ENCODE measurements around the gene ADCY10. TPM values are rescaled to one million over a fixed set of nuclear protein-coding genes. Genes with fewer than 3 reads are reported as not detected.
A peak's percentile ranks its signal among the peaks of the same experiment; 100 is the strongest.

The ADCY10 gene, protein sequence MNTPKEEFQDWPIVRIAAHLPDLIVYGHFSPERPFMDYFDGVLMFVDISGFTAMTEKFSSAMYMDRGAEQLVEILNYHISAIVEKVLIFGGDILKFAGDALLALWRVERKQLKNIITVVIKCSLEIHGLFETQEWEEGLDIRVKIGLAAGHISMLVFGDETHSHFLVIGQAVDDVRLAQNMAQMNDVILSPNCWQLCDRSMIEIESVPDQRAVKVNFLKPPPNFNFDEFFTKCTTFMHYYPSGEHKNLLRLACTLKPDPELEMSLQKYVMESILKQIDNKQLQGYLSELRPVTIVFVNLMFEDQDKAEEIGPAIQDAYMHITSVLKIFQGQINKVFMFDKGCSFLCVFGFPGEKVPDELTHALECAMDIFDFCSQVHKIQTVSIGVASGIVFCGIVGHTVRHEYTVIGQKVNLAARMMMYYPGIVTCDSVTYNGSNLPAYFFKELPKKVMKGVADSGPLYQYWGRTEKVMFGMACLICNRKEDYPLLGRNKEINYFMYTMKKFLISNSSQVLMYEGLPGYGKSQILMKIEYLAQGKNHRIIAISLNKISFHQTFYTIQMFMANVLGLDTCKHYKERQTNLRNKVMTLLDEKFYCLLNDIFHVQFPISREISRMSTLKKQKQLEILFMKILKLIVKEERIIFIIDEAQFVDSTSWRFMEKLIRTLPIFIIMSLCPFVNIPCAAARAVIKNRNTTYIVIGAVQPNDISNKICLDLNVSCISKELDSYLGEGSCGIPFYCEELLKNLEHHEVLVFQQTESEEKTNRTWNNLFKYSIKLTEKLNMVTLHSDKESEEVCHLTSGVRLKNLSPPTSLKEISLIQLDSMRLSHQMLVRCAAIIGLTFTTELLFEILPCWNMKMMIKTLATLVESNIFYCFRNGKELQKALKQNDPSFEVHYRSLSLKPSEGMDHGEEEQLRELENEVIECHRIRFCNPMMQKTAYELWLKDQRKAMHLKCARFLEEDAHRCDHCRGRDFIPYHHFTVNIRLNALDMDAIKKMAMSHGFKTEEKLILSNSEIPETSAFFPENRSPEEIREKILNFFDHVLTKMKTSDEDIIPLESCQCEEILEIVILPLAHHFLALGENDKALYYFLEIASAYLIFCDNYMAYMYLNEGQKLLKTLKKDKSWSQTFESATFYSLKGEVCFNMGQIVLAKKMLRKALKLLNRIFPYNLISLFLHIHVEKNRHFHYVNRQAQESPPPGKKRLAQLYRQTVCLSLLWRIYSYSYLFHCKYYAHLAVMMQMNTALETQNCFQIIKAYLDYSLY (N-terminal part only)
- 0.49 TPM for polyA plus RNA-seq

- H3K36me3 Mint-ChIP-seq = peaks cover 10% of the 10 kb centered on the region
- no peak within 1 kb of the TSS for H3K4me3 Mint-ChIP-seq
- no peak within 1 kb of the TSS for H3K27ac Mint-ChIP-seq
- H3K4me1 Mint-ChIP-seq = no peaks in the 10 kb centered on the region
- H3K9me3 Mint-ChIP-seq = peaks cover 5 to 12% (median 8%) of the 10 kb centered on the region in 3 donors
- H3K27me3 Mint-ChIP-seq = peaks cover 3% of the 10 kb centered on the region
These were observed at the start of gene ADCY10 for GRCh38 chr1:167913895-167914496. ADCY10 (minus strand) TSS chr1:167914134; CDS start chr1:167905140, 8,994 bp downstream.

- Mint-ChIP-seq H3K4me3 (no peak overlapping the region), H3K27ac (no peak overlapping the region), H3K4me1 (peaks cover 5 to 7% (median 5%) of the 10 kb centered on the region in 3 donors), H3K36me3 (peaks cover 9% of the 10 kb centered on the region), H3K9me3 (no peaks in the 10 kb centered on the region), H3K27me3 (no peaks in the 10 kb centered on the region)
These were observed 43.8 kb upstream of the ADCY10 start for GRCh38 chr1:167957710-167958109.

DNA sequence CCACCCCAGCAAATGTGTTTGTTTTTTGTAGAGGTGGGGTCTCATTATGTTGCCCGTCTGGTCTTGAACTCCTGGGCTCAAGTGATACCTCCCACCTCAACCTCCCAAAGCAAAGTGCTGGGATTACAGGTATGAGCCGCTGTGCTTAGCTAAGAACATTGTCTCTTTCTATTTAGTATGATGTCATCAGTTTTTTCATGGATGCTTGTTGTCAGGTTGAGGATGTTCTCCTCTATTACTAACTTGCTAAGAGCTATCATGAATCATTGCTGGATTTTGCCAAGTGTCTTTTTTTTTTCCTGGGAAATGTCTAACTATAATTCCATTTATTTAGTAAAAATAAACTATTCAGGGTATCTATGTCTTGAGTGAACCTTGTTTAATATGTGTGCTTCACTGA, 42.0 kb upstream of the ADCY10 start:
- no peaks in the 10 kb centered on the region for H3K9me3 Mint-ChIP-seq
- peaks cover 5 to 9% (median 6%) of the 10 kb centered on the region in 3 donors for H3K4me1 Mint-ChIP-seq
- no peak overlapping the region for H3K4me3 Mint-ChIP-seq
- H3K27me3 Mint-ChIP-seq = no peaks in the 10 kb centered on the region
- H3K27ac Mint-ChIP-seq = no peak overlapping the region
- H3K36me3 Mint-ChIP-seq = peaks cover 11% of the 10 kb centered on the region

GRCh38 chr1:167950569-167950968, 36.6 kb upstream of the ADCY10 start:
- H3K4me1 Mint-ChIP-seq = peaks cover 9 to 26% (median 21%) of the 10 kb centered on the region in 3 donors
- peaks cover 6% of the 10 kb centered on the region for H3K36me3 Mint-ChIP-seq
- H3K9me3 Mint-ChIP-seq = no peaks in the 10 kb centered on the region
- no peaks in the 10 kb centered on the region for H3K27me3 Mint-ChIP-seq
- no peak overlapping the region for H3K27ac Mint-ChIP-seq
- no peak overlapping the region for H3K4me3 Mint-ChIP-seq

GRCh38 chr1:167949785-167950184, 35.9 kb upstream of the ADCY10 start:
- H3K27me3 Mint-ChIP-seq = no peaks in the 10 kb centered on the region
- no peak overlapping the region for H3K4me3 Mint-ChIP-seq
- H3K9me3 Mint-ChIP-seq = no peaks in the 10 kb centered on the region
- no peak overlapping the region for H3K27ac Mint-ChIP-seq
- H3K36me3 Mint-ChIP-seq = peaks cover 2% of the 10 kb centered on the region
- H3K4me1 Mint-ChIP-seq = peaks cover 13 to 28% (median 24%) of the 10 kb centered on the region in 3 donors

GRCh38 chr1:167947733-167948132, 33.8 kb upstream of the ADCY10 start:
- Mint-ChIP-seq H3K9me3 (no peaks in the 10 kb centered on the region), H3K4me3 (no peak overlapping the region), H3K36me3 (peaks cover 7% of the 10 kb centered on the region), H3K4me1 (peaks cover 14 to 28% (median 27%) of the 10 kb centered on the region in 3 donors), H3K27me3 (no peaks in the 10 kb centered on the region), H3K27ac (no peak overlapping the region)

- H3K4me3 Mint-ChIP-seq = no peak overlapping the region
These were observed 29.6 kb upstream of the ADCY10 start for GRCh38 chr1:167943541-167943940.

GRCh38 chr1:167940264-167940663, 26.3 kb upstream of the ADCY10 start:
- Mint-ChIP-seq H3K36me3 (peaks cover 5% of the 10 kb centered on the region), H3K27ac (no peak overlapping the region), H3K9me3 (no peaks in the 10 kb centered on the region), H3K27me3 (no peaks in the 10 kb centered on the region), H3K4me3 (no peak overlapping the region), H3K4me1 (peaks cover 16 to 23% (median 17%) of the 10 kb centered on the region in 3 donors)

More at GRCh38 chr1:167943541-167943940, 29.6 kb upstream of the ADCY10 start:
- H3K36me3 Mint-ChIP-seq = peaks cover 5% of the 10 kb centered on the region
- no peaks in the 10 kb centered on the region for H3K9me3 Mint-ChIP-seq
- H3K27ac Mint-ChIP-seq = no peak overlapping the region
- H3K27me3 Mint-ChIP-seq = no peaks in the 10 kb centered on the region
- H3K4me1 Mint-ChIP-seq = peaks cover 17 to 29% (median 23%) of the 10 kb centered on the region in 3 donors

GRCh38 chr1:167938080-167938636, 24.2 kb upstream of the ADCY10 start:
- Mint-ChIP-seq H3K27ac (peak overlapping the region; percentile 36 to 100 (median 99)), H3K4me3 (peak overlapping the region; percentile 89 to 99 (median 96)), H3K9me3 (no peaks in the 10 kb centered on the region), H3K4me1 (peaks cover 22 to 31% (median 26%) of the 10 kb centered on the region in 3 donors), H3K27me3 (no peaks in the 10 kb centered on the region), H3K36me3 (peaks cover under 1% of the 10 kb centered on the region)

DNA sequence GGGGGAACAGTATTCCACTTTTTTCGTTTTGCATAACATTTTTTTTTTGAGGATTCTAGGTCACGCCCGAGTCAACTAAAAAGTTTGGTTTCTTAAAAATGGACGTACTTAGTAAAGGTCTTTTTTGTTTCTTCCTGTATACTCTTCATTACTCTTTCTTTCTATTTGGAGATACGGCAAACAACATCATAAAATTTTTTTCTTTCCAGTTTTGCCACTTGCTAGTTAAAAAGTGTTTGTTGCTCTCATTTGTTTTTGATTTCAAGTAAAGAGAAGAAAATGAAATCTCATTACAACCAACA, 23.7 kb upstream of the ADCY10 start:
- no peaks in the 10 kb centered on the region for H3K9me3 Mint-ChIP-seq
- no peaks in the 10 kb centered on the region for H3K36me3 Mint-ChIP-seq
- H3K4me1 Mint-ChIP-seq = peaks cover 22 to 32% (median 28%) of the 10 kb centered on the region in 3 donors
- H3K27me3 Mint-ChIP-seq = no peaks in the 10 kb centered on the region
- H3K4me3 Mint-ChIP-seq = peak overlapping the region; percentile 89 to 99 (median 96)
- peak overlapping the region; percentile 94 to 100 (median 99) for H3K27ac Mint-ChIP-seq

GRCh38 chr1:167936930-167937708, 23.2 kb upstream of the ADCY10 start, which contains the start of gene MPC2:
MPC2 (minus strand) TSS chr1:167937072; CDS start chr1:167935841, 1,231 bp downstream.
- no peaks in the 10 kb centered on the region for H3K36me3 Mint-ChIP-seq
- peaks cover 22 to 32% (median 26%) of the 10 kb centered on the region in 3 donors for H3K4me1 Mint-ChIP-seq
- H3K4me3 Mint-ChIP-seq = peak within 1 kb of the TSS; percentile 89 to 99 (median 96)
- no peaks in the 10 kb centered on the region for H3K9me3 Mint-ChIP-seq
- H3K27ac Mint-ChIP-seq = peak within 1 kb of the TSS; percentile 99 to 100 (median 100)
- H3K27me3 Mint-ChIP-seq = no peaks in the 10 kb centered on the region

DNA sequence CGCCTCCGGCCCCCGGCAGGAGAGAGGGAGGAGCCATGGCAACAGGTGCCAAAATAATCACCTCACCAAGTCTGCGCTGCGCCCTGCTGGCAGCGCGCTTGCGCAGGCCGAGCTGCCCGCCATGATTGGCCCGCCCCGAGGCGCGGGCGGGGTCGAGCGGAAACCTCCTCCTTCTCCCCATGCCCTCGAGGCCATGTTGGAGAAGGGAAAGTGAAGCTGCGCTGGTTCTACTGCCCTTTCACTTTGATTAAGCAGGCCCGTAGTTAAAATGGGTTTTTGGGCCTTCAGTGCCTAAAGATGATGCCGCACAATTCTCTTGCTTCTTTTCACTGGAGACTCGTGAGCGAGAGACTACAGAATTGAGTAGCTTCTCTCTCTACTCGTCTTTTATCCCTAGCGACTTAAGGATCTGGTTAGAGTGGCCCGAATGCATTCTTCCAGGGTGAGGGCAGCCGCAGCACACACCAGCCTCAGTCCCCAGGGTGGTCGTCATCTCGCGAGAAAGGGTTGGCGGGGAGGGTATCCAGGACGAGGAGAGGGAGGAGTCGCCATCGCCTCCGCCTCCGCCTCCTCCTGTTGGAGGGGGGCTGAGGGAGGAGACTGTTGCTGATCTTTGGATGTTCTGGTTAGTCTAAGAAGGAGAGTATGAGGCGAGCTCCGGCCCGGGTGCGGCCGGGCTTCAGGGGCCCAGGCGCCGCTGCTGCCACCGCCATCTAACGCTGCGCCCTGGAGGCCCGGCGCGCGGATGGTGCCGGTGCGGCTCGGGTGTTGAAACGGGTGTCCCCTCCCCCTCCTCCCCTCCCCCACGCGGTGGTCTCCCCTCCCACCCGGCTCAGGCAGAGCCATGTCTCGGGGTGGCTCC, 22.4 kb upstream of the ADCY10 start, which contains the start of gene DCAF6:
DCAF6 (plus strand) TSS at position 616 of the 862 bp plus-strand sequence; CDS start at position 845, 229 bp downstream.
- peaks cover 18 to 27% (median 25%) of the 10 kb centered on the region in 3 donors for H3K4me1 Mint-ChIP-seq
- peak within 1 kb of the TSS; percentile 89 to 99 (median 96) for H3K4me3 Mint-ChIP-seq
- H3K36me3 Mint-ChIP-seq = no peaks in the 10 kb centered on the region
- H3K27ac Mint-ChIP-seq = peak within 1 kb of the TSS; percentile 99 to 100 (median 100)
- H3K27me3 Mint-ChIP-seq = no peaks in the 10 kb centered on the region
- no peaks in the 10 kb centered on the region for H3K9me3 Mint-ChIP-seq
